PFSK-1 (cell line): ENCODE results near the gene BCL10.

Experiments used
- POLR2AphosphoS5 ChIP-seq: IDR thresholded peaks from 2 replicates; pipeline ENCODE4 v1.6.1; 2012; ENCODE audit warnings: low read depth, mild to moderate bottlenecking, control low read depth, low read length, moderate library complexity
- REST ChIP-seq, 2 experiments: IDR thresholded peaks; 2 replicates each; pipeline versions ENCODE4 v1.6.1 to v1.8.0; 2011 to 2012; ENCODE audit warnings: low read depth in 2 of 2, low read length in 2 of 2, control low read depth in 1 of 2, inconsistent platforms in 1 of 2, mild to moderate bottlenecking in 1 of 2, moderate library complexity in 1 of 2; ENCODE audit not compliant: insufficient read depth in 1 of 2
- SIN3A ChIP-seq: IDR thresholded peaks from 2 replicates; pipeline ENCODE4 v1.6.1; 2012; ENCODE audit warnings: mild to moderate bottlenecking, low read length, moderate library complexity, borderline replicate concordance; ENCODE audit not compliant: insufficient read depth
- TAF1 ChIP-seq: IDR thresholded peaks from 2 replicates; pipeline ENCODE4 v1.6.1; 2012; ENCODE audit warnings: low read length, control low read depth, borderline replicate concordance; ENCODE audit not compliant: insufficient read depth

GRCh38 chr1:85276978-85277639 lies 677 bp upstream of the BCL10 start:
- TF ChIP-seq TAF1 (no peak), SIN3A (no peak), REST (IDR thresholded peaks at IDR 0.05; ENCODE audit: insufficient read depth in 1 of 2, low read depth in 2 of 2, low read length in 2 of 2) (no peak), POLR2AphosphoS5 (no peak)
